IgD-negative memory B cell (primary cell): ENCODE results near the gene EVPL. TPM values are rescaled to one million over a fixed set of nuclear protein-coding genes. Genes with fewer than 3 reads are reported as not detected.
"Not testable (repeated sequence)": the region's sequence is repeated elsewhere in the genome, so short reads cannot be mapped to it uniquely, and the experiment has no call there.

ENCODE experiments used
- H3K27ac Mint-ChIP-seq, 3 donors: one replicate each; pipeline ENCODE4 v1.8.0; 2020 to 2022; ENCODE audit warnings: mild to moderate bottlenecking in 3 of 3, mixed read lengths in 3 of 3, moderate library complexity in 1 of 3
- H3K27me3 Mint-ChIP-seq: one replicate; pipeline ENCODE4 v1.8.0; 2021; ENCODE audit warnings: mixed read lengths
- H3K36me3 Mint-ChIP-seq: one replicate; pipeline ENCODE4 v1.8.0; 2020; ENCODE audit warnings: mild to moderate bottlenecking, mixed read lengths
- H3K4me1 Mint-ChIP-seq, 3 donors: one replicate each; pipeline ENCODE4 v1.8.0; 2020 to 2022; ENCODE audit warnings: mixed read lengths in 3 of 3, mild to moderate bottlenecking in 1 of 3
- H3K4me3 Mint-ChIP-seq, 4 donors: one replicate each; pipeline ENCODE4 v1.8.0; 2020 to 2022; ENCODE audit warnings: mild to moderate bottlenecking in 4 of 4, mixed read lengths in 4 of 4, moderate library complexity in 3 of 4
- H3K9me3 Mint-ChIP-seq, 3 donors: one replicate each; pipeline ENCODE4 v1.8.0; 2020 to 2021; ENCODE audit warnings: mixed read lengths in 3 of 3, mild to moderate bottlenecking in 1 of 3
- polyA plus RNA-seq: library from polyadenylated mRNA; unstranded; fragments of 300-500 nt; fragmentation: Illumina TruSeq; gene quantifications from one replicate; pipeline ENCODE4 v1.2.3, GENCODE V29; 2021

Gene EVPL
- polyA plus RNA-seq, 1 donor from 2014 or later = not detected

DNA sequence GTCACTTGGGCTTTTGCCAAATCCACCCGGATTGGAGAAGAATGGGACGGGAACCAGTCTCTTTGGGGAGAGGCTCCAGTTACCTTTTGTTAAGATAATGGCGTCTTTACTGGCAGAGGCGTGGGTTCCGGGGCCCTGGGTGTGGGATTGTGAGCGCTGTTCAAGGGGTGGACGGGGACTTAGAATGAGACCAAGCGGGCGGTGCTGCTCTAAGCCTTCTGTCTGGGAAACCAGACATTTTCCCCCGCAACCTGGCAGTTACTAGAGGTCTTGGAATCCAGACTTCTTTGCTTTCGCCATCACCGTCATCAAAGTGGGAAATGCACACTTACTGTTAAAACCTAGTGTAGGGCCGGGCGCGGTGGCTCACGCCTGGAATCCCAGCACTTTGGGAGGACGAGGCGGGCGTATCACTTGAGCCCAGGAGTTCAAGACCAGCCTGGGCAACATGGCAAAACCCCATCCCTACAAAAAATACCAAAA is 47.4 kb downstream of the EVPL start:
- Mint-ChIP-seq H3K4me3 (peak overlapping the region; percentile 97 to 100 (median 99)), H3K27ac (peak overlapping the region; percentile 98 to 100 (median 99)), H3K36me3 (peaks cover 7% of the 10 kb centered on the region), H3K27me3 (no peaks in the 10 kb centered on the region), H3K4me1 (peaks cover 12 to 32% (median 22%) of the 10 kb centered on the region in 3 donors), H3K9me3 (no peaks in the 10 kb centered on the region)

DNA sequence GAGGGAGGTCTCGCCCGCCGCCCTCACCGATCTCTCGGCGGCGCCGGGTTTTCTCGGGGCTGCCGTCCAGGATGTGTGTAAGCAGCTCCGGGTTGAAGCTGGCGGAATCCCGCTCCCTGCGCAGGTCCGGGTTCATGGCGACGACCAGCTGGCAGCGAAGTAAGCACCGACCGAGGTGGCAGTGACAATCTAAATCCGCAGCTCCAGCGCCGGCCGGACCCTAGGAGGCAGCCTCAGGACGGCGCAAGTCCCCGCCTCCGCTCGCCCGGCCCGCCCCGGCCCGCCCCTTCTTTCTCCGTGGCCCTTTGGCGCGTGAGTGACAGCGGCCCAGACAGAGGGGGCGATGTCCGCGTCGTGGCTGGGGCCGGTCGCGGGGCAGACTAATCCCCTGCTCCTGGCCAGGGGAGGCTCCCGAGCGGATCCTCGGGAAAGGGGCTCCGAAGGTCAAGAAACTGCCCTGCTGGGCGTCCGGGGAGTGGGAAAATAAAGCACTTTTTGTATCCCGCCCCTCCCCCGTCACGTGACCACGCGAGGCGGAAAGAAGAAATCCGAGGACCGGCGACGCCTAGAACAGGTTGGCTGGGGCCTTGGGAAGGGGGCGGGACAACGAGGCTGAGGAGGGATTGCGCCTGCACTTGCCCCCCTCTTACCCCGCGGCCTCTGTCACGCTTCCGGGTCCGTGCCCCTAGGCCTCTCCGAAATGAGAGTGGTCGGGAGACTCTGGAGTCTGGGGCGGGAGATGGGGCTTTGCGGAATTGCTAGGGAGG is 48.0 kb downstream of the EVPL start, which contains the start of the genes ACOX1 and TEN1:
Gene ACOX1, minus strand, starts transcription at position 229 of the 767 bp plus-strand sequence. Its CDS starts 93 bp downstream, at position 136.
Gene TEN1, plus strand, starts transcription at position 303 of the 767 bp plus-strand sequence. CDS start 6,953 bp downstream, outside the sequence.
- peak within 1 kb of the TSS; percentile 97 to 100 (median 99) for H3K4me3 Mint-ChIP-seq
- H3K4me1 Mint-ChIP-seq = peaks cover 12 to 32% (median 22%) of the 10 kb centered on the region in 3 donors
- H3K27ac Mint-ChIP-seq = peak within 1 kb of the TSS; percentile 98 to 100 (median 99)

DNA sequence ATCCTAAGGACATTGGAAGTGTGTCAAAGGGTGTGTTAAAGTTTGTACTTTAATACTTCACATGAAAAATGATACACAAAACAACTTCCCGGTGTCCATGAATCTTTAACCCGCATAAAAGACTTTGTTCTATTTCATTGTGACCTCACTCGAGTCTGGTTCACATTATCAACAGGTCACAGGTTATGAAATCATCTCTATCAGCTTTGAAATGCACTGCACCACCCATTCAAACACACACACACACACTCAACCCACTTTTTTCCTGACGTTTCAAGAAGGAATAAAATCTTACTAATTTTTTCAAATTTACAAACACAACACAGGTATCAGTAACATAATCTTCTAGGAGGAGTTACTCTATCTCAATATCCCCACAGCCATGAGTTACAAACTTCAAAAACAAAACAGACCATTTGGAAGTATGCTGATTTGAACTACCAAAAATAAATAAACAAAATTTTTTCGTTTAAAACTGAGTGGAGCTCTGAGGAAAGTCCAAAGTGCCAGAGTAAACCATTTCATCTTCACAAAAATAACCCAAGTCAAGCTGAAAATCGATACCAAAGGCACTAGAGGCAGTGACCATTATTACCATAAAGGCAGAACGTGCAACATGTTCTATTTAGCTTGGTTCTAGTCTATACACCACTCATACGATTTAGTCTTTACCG is 50.8 kb downstream of the EVPL start:
- H3K4me3 Mint-ChIP-seq = peak overlapping the region in 3 of 4 donors; percentile 49 to 72 (median 54)
- no peaks in the 10 kb centered on the region for H3K9me3 Mint-ChIP-seq
- H3K27me3 Mint-ChIP-seq = no peaks in the 10 kb centered on the region
- peaks cover 9% of the 10 kb centered on the region for H3K36me3 Mint-ChIP-seq
- H3K4me1 Mint-ChIP-seq = peaks cover 22 to 30% (median 27%) of the 10 kb centered on the region in 3 donors
- H3K27ac Mint-ChIP-seq = peak overlapping the region; percentile 18 to 46 (median 22)

More for the DNA sequence above, 48.0 kb downstream of the EVPL start, which contains the start of the genes ACOX1 and TEN1:
- Mint-ChIP-seq H3K36me3 (peaks cover 7% of the 10 kb centered on the region), H3K27me3 (no peaks in the 10 kb centered on the region), H3K9me3 (no peaks in the 10 kb centered on the region)

DNA sequence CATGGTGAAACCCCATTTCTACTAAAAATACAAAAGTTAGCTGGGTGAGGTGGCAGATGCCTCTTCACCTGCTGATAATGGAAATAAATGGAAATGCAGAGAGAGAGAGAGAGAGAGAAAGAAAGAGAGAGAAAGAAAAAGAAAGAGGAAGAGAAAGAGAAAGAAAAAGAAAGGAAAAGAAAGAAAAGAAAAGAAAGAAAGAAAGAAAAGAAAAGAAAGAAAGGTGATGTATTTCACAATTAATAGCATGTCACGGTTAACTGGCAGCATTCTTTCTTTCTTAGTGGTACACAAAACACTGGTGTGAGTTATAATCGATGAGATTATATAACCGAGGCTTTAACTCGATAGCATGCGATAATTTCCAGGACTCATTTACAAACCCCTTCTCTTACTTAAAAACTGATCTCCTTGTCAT is 51.3 kb downstream of the EVPL start:
- Mint-ChIP-seq H3K4me3 (peak overlapping the region in 2 of 4 donors; percentile 42 to 72), H3K27ac (peak overlapping the region in 2 of 3 donors; percentile 22 to 46), H3K27me3 (no peaks in the 10 kb centered on the region), H3K9me3 (no peaks in the 10 kb centered on the region), H3K4me1 (peaks cover 23 to 28% (median 25%) of the 10 kb centered on the region in 3 donors), H3K36me3 (peaks cover 9% of the 10 kb centered on the region)

DNA sequence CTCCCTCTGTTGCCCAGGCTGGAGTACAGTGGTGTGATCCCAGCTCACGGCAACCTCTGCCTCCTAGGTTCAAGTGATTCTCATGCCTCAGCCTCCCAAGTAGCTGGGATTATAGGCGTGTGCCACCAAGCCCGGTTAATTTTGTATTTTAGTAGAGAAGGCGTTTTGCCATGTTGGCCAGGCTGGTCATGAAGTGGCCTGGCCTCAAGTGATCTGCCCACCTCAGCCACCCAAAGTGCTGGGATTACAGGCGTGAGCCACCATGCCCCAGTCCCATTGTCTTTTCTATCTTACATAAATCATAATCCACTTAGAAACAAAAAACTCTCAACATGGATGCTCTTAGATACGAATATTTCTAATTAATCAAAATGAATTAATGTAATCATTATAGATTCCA is 51.9 kb downstream of the EVPL start:
- H3K4me3 Mint-ChIP-seq = peak overlapping the region in 2 of 4 donors; percentile 51 to 72
- not testable (repeated sequence) for H3K9me3 Mint-ChIP-seq, H3K36me3 Mint-ChIP-seq, H3K27ac Mint-ChIP-seq, H3K27me3 Mint-ChIP-seq
- peaks cover 25 to 28% (median 26%) of the 10 kb centered on the region in 3 donors for H3K4me1 Mint-ChIP-seq

DNA sequence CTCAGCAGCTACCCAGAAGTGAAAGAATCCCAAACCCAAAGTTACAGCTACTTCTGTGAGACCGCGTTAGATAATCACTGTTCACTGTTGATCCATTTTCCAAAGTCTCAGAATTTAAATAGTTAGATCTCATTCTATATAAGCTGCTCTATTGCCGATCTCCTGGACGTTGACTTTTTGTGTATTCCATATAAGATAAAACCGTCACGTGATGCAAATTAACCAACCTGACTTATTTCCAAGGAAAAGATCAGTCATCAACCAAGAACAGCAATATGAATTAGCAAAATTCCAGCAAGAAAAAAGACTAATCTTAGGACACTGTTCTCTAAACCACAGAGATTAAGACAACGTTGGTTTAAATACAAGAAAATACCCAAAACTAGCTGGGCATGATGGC is 56.5 kb downstream of the EVPL start:
- H3K4me1 Mint-ChIP-seq = peaks cover 10 to 20% (median 15%) of the 10 kb centered on the region in 3 donors
- H3K36me3 Mint-ChIP-seq = peaks cover 5% of the 10 kb centered on the region

DNA sequence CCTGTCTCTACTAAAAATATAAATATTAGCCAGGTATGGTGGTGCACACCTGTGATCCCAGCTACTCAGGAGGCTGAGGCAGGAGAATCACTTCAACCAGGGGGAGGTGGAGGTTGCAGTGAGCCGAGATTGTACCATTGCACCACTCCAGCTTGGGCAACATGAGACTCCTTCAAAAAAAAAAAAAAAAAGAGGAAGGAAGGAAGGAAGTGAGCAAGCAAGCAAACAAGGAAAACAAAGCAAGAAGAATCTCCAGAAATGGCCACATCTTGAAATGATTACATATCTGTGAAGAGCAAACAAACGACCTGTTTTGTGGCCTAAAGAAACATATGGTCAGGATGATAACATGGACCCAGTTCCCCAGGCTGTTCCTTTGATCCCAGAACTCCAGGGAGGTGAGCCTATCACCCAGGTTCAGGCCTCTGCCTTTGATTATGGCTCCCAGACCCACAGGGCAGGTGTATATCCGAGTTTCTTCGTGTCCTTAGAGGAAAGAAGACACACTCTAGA is 57.0 kb downstream of the EVPL start:
- H3K27me3 Mint-ChIP-seq = no peaks in the 10 kb centered on the region
- no peaks in the 10 kb centered on the region for H3K9me3 Mint-ChIP-seq
- peaks cover 5% of the 10 kb centered on the region for H3K36me3 Mint-ChIP-seq

More for the DNA sequence above, 56.5 kb downstream of the EVPL start:
- H3K9me3 Mint-ChIP-seq = no peaks in the 10 kb centered on the region
- no peak overlapping the region for H3K4me3 Mint-ChIP-seq
- H3K27me3 Mint-ChIP-seq = no peaks in the 10 kb centered on the region
- peak overlapping the region in 1 of 3 donors; percentile 35 for H3K27ac Mint-ChIP-seq

DNA sequence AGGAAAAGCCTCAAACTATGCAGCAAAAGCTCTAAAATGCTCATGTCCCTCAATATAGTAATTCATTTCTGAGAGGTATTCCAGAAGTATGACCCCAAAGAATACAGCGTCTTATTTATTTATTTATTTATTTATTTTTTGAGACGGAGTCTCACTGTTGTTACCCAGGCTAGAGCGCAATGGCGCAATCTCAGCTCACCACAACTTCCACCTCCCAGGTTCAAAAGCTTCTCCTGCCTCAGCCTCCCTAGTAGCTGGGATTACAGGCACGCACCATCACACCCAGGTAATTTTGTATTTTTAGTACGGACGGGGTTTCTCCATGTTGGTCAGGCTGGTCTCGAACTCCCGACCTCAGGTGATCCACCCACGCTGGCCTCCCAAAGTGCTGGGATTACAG is 58.1 kb downstream of the EVPL start:
- H3K27ac Mint-ChIP-seq, H3K27me3 Mint-ChIP-seq, H3K4me3 Mint-ChIP-seq, H3K9me3 Mint-ChIP-seq, H3K36me3 Mint-ChIP-seq: not testable (repeated sequence)
- H3K4me1 Mint-ChIP-seq = peaks cover 10 to 20% (median 15%) of the 10 kb centered on the region in 3 donors

More for the DNA sequence above, 57.0 kb downstream of the EVPL start:
- Mint-ChIP-seq H3K27ac (peak overlapping the region in 1 of 3 donors; percentile 63), H3K4me1 (peaks cover 9 to 20% (median 15%) of the 10 kb centered on the region in 3 donors), H3K4me3 (no peak overlapping the region)

DNA sequence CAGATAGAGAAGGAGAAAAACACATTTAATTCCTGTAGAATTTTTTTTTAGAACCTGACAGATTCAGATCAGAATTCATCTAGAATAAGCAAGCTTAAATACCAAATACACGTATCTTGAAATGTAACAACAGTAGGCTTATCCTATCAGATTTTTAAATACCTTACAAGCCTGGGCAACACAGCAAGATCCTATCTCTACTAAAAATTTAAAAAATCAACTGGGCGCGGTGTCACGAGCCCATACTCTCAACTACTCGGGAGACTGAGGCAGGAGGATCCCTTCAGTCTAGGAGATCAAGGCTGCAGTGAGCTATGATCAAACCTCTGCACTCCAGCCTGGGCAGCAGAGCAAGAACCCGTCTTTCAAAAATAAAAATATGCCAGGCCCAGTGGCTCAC is 61.6 kb downstream of the EVPL start:
- no peaks in the 10 kb centered on the region for H3K9me3 Mint-ChIP-seq
- no peak overlapping the region for H3K4me3 Mint-ChIP-seq
- H3K4me1 Mint-ChIP-seq = peaks cover 6 to 11% (median 6%) of the 10 kb centered on the region in 3 donors
- no peaks in the 10 kb centered on the region for H3K27me3 Mint-ChIP-seq
- H3K27ac Mint-ChIP-seq = no peak overlapping the region
- peaks cover 1% of the 10 kb centered on the region for H3K36me3 Mint-ChIP-seq

DNA sequence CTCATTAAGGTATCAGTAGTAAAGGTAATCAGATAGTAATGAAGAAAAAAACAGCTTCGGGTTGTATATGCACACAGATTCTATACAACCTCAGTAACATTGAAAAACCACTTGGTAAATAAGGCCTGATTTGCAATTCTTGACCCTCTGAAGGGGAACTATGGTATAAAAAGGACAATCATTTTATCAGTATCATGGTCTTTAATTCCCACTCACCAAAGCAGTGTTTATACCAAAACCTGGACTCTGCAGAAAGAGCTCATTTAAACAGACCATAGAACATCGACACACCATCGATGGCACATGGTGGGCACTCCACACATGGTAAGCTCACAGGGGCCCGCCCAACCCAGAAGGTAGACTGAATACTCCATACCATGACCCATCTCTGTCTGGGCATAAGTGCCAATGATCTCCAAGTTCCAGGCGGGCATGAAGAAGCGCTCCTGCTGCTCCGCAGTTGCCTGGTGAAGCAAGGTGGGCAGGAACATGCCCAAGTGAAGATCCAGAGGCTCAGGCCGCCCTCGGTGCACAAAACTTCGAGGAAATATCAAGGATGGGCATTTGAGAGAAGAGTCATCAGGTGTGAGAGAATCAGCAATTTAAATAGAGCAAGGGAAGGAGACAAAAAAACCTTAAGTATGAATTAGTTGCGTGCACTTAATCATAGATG is 67.1 kb downstream of the EVPL start:
- Mint-ChIP-seq H3K4me3 (no peak overlapping the region), H3K4me1 (peaks cover 0 to 3% (median 2%) of the 10 kb centered on the region in 3 donors), H3K9me3 (no peaks in the 10 kb centered on the region), H3K36me3 (no peaks in the 10 kb centered on the region), H3K27me3 (no peaks in the 10 kb centered on the region), H3K27ac (no peak overlapping the region)

DNA sequence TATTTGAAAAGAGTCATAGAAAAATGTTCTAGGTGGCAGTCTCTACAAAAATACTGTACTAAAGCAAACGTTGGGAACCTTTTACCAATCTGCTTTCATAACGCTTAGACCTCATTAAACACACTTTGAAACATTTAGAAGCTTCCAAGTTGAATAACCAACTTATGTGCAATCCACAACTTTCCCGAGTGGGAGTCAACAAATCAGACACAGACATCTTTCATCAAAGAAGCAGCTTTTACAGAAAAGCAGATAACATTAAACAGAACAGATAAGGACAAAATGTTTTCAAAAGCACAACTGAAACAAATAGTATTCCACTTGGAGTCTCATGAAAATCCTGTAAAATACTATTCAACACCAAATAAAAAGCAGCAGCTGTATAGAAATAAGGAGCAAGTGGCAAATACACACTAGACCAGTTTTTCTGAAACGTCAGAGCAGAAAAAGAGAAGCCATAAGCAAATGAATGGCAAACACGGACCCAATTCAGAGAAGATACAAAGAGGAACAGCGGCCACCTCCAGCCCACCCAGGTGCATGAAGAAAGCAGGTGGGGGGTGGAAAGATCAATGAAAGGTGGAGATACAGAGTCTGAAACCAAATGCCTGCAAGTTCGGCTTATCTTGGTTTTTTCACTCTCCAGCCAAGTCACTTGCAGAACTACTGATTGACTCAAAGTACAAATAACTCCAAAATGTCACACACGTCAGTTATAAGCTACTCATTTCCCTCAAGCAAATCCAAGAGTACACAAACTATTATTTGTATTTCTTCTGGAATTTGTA is 67.9 kb downstream of the EVPL start:
- Mint-ChIP-seq H3K27ac (peak overlapping the region in 1 of 3 donors; percentile 75), H3K9me3 (no peaks in the 10 kb centered on the region), H3K4me1 (peaks cover 0 to 3% (median 0%) of the 10 kb centered on the region in 3 donors), H3K4me3 (no peak overlapping the region), H3K27me3 (no peaks in the 10 kb centered on the region), H3K36me3 (no peaks in the 10 kb centered on the region)
